ENCODE results near the gene C17orf107.
A peak's percentile ranks its signal among the peaks of the same experiment; 100 is the strongest.
"Not testable (repeated sequence)": the region's sequence is repeated elsewhere in the genome, so short reads cannot be mapped to it uniquely, and the experiment has no call there.

C17orf107 gene

GRCh38 chr17:4899341-4900230, at the start of gene C17orf107:
TSS of gene C17orf107 (plus strand) at chr17:4899536. CDS start at chr17:4899763, 227 bp downstream.
- H3K4me3 ChIP-seq (ENCODE audit: low read length): peak within 1 kb of the TSS; percentile 79
- H3K9me3 ChIP-seq (ENCODE audit: control insufficient read depth, low read length): no peaks in the 10 kb centered on the region
- peaks cover 6% of the 10 kb centered on the region for H3K27me3 ChIP-seq (replicated peaks; ENCODE audit: control insufficient read depth, insufficient read depth, low read length)
- peaks cover 22% of the 10 kb centered on the region for H3K36me3 ChIP-seq (ENCODE audit: control insufficient read depth, insufficient read depth, low read length, severe bottlenecking)
- peaks cover 6% of the 10 kb centered on the region for H3K4me1 ChIP-seq (ENCODE audit: control insufficient read depth, insufficient read depth, low read length)
- DNase-seq (ENCODE audit: low read depth): peak; percentile 72
- H3K9ac ChIP-seq (ENCODE audit: low read length): peak within 1 kb of the TSS; percentile 67

GRCh38 chr17:4850246-4850645, 49.1 kb upstream of the C17orf107 start:
- Histone ChIP-seq H3K9me3 (ENCODE audit: control insufficient read depth, low read length) (no peaks in the 10 kb centered on the region), H3K36me3 (ENCODE audit: control insufficient read depth, insufficient read depth, low read length, severe bottlenecking) (no peaks in the 10 kb centered on the region)

GRCh38 chr17:4851084-4851483, 48.3 kb upstream of the C17orf107 start:
- Histone ChIP-seq H3K27me3 (replicated peaks; ENCODE audit: control insufficient read depth, insufficient read depth, low read length) (no peaks in the 10 kb centered on the region), H3K4me1 (ENCODE audit: control insufficient read depth, insufficient read depth, low read length) (peaks cover 23% of the 10 kb centered on the region), H3K9me3 (ENCODE audit: control insufficient read depth, low read length) (no peaks in the 10 kb centered on the region), H3K9ac (ENCODE audit: low read length) (no peak overlapping the region), H3K36me3 (ENCODE audit: control insufficient read depth, insufficient read depth, low read length, severe bottlenecking) (peaks cover 2% of the 10 kb centered on the region), H3K4me3 (ENCODE audit: low read length) (no peak overlapping the region)
- no peak for DNase-seq (ENCODE audit: low read depth)

More at GRCh38 chr17:4850246-4850645, 49.1 kb upstream of the C17orf107 start:
- H3K4me1 ChIP-seq (ENCODE audit: control insufficient read depth, insufficient read depth, low read length): peaks cover 23% of the 10 kb centered on the region
- H3K9ac ChIP-seq (ENCODE audit: low read length): no peak overlapping the region
- no peaks in the 10 kb centered on the region for H3K27me3 ChIP-seq (replicated peaks; ENCODE audit: control insufficient read depth, insufficient read depth, low read length)
- H3K4me3 ChIP-seq (ENCODE audit: low read length): no peak overlapping the region
- no peak for DNase-seq (ENCODE audit: low read depth)

- Histone ChIP-seq H3K27me3 (replicated peaks; ENCODE audit: control insufficient read depth, insufficient read depth, low read length) (no peaks in the 10 kb centered on the region), H3K4me3 (ENCODE audit: low read length) (no peak overlapping the region), H3K9ac (ENCODE audit: low read length) (no peak overlapping the region), H3K36me3 (ENCODE audit: control insufficient read depth, insufficient read depth, low read length, severe bottlenecking) (peaks cover 5% of the 10 kb centered on the region), H3K4me1 (ENCODE audit: control insufficient read depth, insufficient read depth, low read length) (peaks cover 23% of the 10 kb centered on the region), H3K9me3 (ENCODE audit: control insufficient read depth, low read length) (no peaks in the 10 kb centered on the region)
- peak; percentile 30 for DNase-seq (ENCODE audit: low read depth)
Measured at GRCh38 chr17:4852567-4853207, 46.6 kb upstream of the C17orf107 start.

GRCh38 chr17:4853208-4853671, 46.1 kb upstream of the C17orf107 start:
- peaks cover 23% of the 10 kb centered on the region for H3K4me1 ChIP-seq (ENCODE audit: control insufficient read depth, insufficient read depth, low read length)
- no peak overlapping the region for H3K4me3 ChIP-seq (ENCODE audit: low read length)
- peaks cover 5% of the 10 kb centered on the region for H3K36me3 ChIP-seq (ENCODE audit: control insufficient read depth, insufficient read depth, low read length, severe bottlenecking)
- H3K9ac ChIP-seq (ENCODE audit: low read length): no peak overlapping the region
- no peaks in the 10 kb centered on the region for H3K27me3 ChIP-seq (replicated peaks; ENCODE audit: control insufficient read depth, insufficient read depth, low read length)
- no peak for DNase-seq (ENCODE audit: low read depth)
- H3K9me3 ChIP-seq (ENCODE audit: control insufficient read depth, low read length): no peaks in the 10 kb centered on the region

GRCh38 chr17:4854111-4854681, 45.1 kb upstream of the C17orf107 start:
- no peak for DNase-seq (ENCODE audit: low read depth)
- H3K9ac ChIP-seq (ENCODE audit: low read length): no peak overlapping the region
- H3K9me3 ChIP-seq (ENCODE audit: control insufficient read depth, low read length): no peaks in the 10 kb centered on the region
- H3K27me3 ChIP-seq (replicated peaks; ENCODE audit: control insufficient read depth, insufficient read depth, low read length): no peaks in the 10 kb centered on the region
- no peak overlapping the region for H3K4me3 ChIP-seq (ENCODE audit: low read length)
- peaks cover 16% of the 10 kb centered on the region for H3K4me1 ChIP-seq (ENCODE audit: control insufficient read depth, insufficient read depth, low read length)
- peaks cover 5% of the 10 kb centered on the region for H3K36me3 ChIP-seq (ENCODE audit: control insufficient read depth, insufficient read depth, low read length, severe bottlenecking)

GRCh38 chr17:4856271-4856936, 42.9 kb upstream of the C17orf107 start:
- no peak for DNase-seq (ENCODE audit: low read depth)
- H3K4me3 ChIP-seq (ENCODE audit: low read length): no peak overlapping the region
- peaks cover 15% of the 10 kb centered on the region for H3K4me1 ChIP-seq (ENCODE audit: control insufficient read depth, insufficient read depth, low read length)
- H3K36me3 ChIP-seq (ENCODE audit: control insufficient read depth, insufficient read depth, low read length, severe bottlenecking): peaks cover 11% of the 10 kb centered on the region
- H3K9me3 ChIP-seq (ENCODE audit: control insufficient read depth, low read length): no peaks in the 10 kb centered on the region
- no peaks in the 10 kb centered on the region for H3K27me3 ChIP-seq (replicated peaks; ENCODE audit: control insufficient read depth, insufficient read depth, low read length)
- no peak overlapping the region for H3K9ac ChIP-seq (ENCODE audit: low read length)

- Histone ChIP-seq H3K9me3 (ENCODE audit: control insufficient read depth, low read length) (no peaks in the 10 kb centered on the region), H3K36me3 (ENCODE audit: control insufficient read depth, insufficient read depth, low read length, severe bottlenecking) (peaks cover 11% of the 10 kb centered on the region), H3K4me3 (ENCODE audit: low read length) (no peak overlapping the region), H3K27me3 (replicated peaks; ENCODE audit: control insufficient read depth, insufficient read depth, low read length) (no peaks in the 10 kb centered on the region), H3K9ac (ENCODE audit: low read length) (no peak overlapping the region), H3K4me1 (ENCODE audit: control insufficient read depth, insufficient read depth, low read length) (peaks cover 15% of the 10 kb centered on the region)
- DNase-seq (ENCODE audit: low read depth): no peak
Measured at GRCh38 chr17:4856937-4857314, 42.4 kb upstream of the C17orf107 start.

- not testable (repeated sequence) for H3K9me3 ChIP-seq (ENCODE audit: control insufficient read depth, low read length); H3K27me3 ChIP-seq (replicated peaks; ENCODE audit: control insufficient read depth, insufficient read depth, low read length); DNase-seq (ENCODE audit: low read depth); H3K9ac ChIP-seq (ENCODE audit: low read length); H3K4me3 ChIP-seq (ENCODE audit: low read length)
- Histone ChIP-seq H3K4me1 (ENCODE audit: control insufficient read depth, insufficient read depth, low read length) (peaks cover 11% of the 10 kb centered on the region), H3K36me3 (ENCODE audit: control insufficient read depth, insufficient read depth, low read length, severe bottlenecking) (peaks cover 11% of the 10 kb centered on the region)
Measured at GRCh38 chr17:4857347-4857746, 42.0 kb upstream of the C17orf107 start.

- H3K4me3 ChIP-seq (ENCODE audit: low read length): no peak overlapping the region
- no peak overlapping the region for H3K9ac ChIP-seq (ENCODE audit: low read length)
- no peaks in the 10 kb centered on the region for H3K27me3 ChIP-seq (replicated peaks; ENCODE audit: control insufficient read depth, insufficient read depth, low read length)
- peaks cover 11% of the 10 kb centered on the region for H3K36me3 ChIP-seq (ENCODE audit: control insufficient read depth, insufficient read depth, low read length, severe bottlenecking)
- no peak for DNase-seq (ENCODE audit: low read depth)
- peaks cover 10% of the 10 kb centered on the region for H3K4me1 ChIP-seq (ENCODE audit: control insufficient read depth, insufficient read depth, low read length)
- H3K9me3 ChIP-seq (ENCODE audit: control insufficient read depth, low read length): no peaks in the 10 kb centered on the region
Measured at GRCh38 chr17:4858068-4858881, 41.1 kb upstream of the C17orf107 start.
